Measurements from ENCODE around the gene EFNA4. TPM values are rescaled to one million over a fixed set of nuclear protein-coding genes. Genes with fewer than 3 reads are reported as not detected.

Gene EFNA4
- total and polyA plus RNA-seq, 2 donors (not counting 1 experiment from before 2014, with no cell fraction given), result 3.8 to 4.3 TPM

DNA sequence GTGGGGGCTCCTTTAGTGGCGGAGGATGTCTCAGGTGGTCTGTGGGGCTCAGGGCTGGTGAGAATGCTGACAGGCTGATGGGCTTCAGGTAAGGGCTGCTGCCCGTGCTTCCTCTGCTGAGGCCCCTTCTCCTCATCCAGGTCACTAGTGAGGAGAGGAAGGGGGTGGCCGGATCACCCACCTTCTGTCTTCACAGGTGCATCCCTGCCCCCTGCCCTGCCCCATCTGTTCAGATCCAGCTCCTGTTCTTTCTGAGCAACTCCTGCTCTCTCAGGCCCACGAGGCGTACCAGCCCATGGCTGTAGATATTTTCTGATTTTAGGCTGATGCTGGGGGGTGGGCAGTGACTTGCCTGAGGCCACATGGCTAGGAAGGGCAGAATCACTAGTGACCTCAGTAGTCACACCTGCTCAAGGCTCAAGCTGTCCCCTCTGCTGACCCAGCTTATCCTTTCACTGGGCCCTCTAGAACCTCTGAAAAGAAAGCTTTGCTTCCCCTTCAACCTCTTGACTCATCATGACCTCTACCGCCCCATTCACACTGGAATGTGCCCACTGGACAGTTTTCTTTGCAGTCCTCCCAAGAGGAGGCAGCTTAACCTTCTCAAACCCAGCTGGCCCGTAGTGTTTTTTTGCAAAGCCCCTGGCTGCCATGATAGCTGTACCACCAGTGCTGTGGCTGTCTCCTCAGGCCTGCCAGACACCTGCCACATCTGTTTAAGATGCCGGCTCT lies 44.8 kb upstream of the EFNA4 start:
- no peak overlapping the region for H3K4me2 ChIP-seq (ENCODE audit: extremely low read depth, insufficient read depth, low read length)
- H4K20me1 ChIP-seq (ENCODE audit: control insufficient read depth, extremely low read depth, insufficient read depth, low read length), result no peaks in the 10 kb centered on the region
- H3K27ac ChIP-seq (ENCODE audit: insufficient read depth, low read length), result no peak overlapping the region
- H3K27me3 ChIP-seq (ENCODE audit: control insufficient read depth, insufficient read depth, low read length), result no peaks in the 10 kb centered on the region
- DNase-seq (ENCODE audit: low read depth in 2 of 2), result peak in 1 of 2 donors; percentile 25
- TF ChIP-seq, protein P1, sequence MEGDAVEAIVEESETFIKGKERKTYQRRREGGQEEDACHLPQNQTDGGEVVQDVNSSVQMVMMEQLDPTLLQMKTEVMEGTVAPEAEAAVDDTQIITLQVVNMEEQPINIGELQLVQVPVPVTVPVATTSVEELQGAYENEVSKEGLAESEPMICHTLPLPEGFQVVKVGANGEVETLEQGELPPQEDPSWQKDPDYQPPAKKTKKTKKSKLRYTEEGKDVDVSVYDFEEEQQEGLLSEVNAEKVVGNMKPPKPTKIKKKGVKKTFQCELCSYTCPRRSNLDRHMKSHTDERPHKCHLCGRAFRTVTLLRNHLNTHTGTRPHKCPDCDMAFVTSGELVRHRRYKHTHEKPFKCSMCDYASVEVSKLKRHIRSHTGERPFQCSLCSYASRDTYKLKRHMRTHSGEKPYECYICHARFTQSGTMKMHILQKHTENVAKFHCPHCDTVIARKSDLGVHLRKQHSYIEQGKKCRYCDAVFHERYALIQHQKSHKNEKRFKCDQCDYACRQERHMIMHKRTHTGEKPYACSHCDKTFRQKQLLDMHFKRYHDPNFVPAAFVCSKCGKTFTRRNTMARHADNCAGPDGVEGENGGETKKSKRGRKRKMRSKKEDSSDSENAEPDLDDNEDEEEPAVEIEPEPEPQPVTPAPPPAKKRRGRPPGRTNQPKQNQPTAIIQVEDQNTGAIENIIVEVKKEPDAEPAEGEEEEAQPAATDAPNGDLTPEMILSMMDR (conservative IDR thresholded peaks at IDR 0.05 in 1 of 2, IDR thresholded peaks at IDR 0.05 in 1 of 2; ENCODE audit: low read depth in 1 of 2, low read length in 2 of 2), result no peak
- TF ChIP-seq EZH2 (IDR thresholded peaks at IDR 0.05; ENCODE audit: low read length, missing control alignments), result no peak
- H3K4me1 ChIP-seq (ENCODE audit: control insufficient read depth, extremely low read depth, insufficient read depth, low read length), result peaks cover 14% of the 10 kb centered on the region
- H3K4me3 ChIP-seq (replicated peaks in 1 of 4; ENCODE audit: control extremely low read depth in 1 of 4, insufficient read depth in 1 of 4, low read depth in 3 of 4, low read length in 4 of 4), result no peak overlapping the region
- H3K79me2 ChIP-seq (ENCODE audit: control insufficient read depth, insufficient read depth, low read length), result no peaks in the 10 kb centered on the region
- no peak overlapping the region for H3K9ac ChIP-seq (ENCODE audit: insufficient read depth, low read length)
- peaks cover 7% of the 10 kb centered on the region for H3K36me3 ChIP-seq (ENCODE audit: control insufficient read depth, insufficient read depth, low read length)
- H3K9me3 ChIP-seq (ENCODE audit: control insufficient read depth, insufficient read depth, low read depth, low read length), result no peaks in the 10 kb centered on the region
- no peak overlapping the region for H2AFZ ChIP-seq (ENCODE audit: low read length)

DNA sequence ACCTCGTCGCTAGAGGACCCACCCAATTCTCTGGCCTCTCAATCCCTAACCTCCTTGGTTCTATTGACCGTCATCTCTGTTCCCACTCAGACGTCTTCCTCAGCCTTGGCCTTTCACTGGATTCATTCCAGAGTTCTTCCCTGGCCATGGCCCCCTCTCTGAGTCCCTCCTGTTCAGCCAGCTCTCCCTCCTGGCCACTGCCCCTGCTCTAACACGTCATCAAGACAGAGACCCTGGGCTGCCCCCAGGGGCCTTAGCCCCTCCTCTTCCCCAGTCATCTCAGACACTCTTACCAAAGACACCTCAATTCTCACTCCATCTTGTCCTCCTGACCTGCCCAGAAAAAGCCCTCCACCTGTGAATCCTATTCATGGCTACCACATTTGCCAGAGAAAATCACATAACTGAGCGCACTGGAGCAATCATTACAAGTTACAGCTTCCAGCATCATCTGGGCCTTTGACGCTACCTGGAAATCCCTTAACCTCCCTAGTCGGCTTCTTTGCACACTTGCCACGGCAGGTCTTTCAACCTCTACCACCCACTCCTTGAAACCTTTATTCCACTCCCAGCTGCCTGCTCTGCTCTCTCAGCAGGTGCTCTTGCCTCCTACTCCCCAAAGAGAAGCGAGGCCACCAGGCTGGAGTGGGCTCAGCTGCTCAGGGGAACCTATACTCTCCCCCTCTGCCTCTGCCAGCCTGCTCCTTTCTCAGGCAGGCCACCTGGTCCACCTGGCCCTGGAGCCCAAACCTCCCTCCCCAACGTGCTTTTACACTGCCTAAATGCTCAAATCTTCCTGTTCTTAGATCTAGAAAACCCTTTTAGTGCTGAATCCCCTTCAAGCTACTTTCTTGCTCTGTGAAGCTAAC lies 43.9 kb upstream of the EFNA4 start:
- H3K27ac ChIP-seq (ENCODE audit: insufficient read depth, low read length), result no peak overlapping the region
- H3K79me2 ChIP-seq (ENCODE audit: control insufficient read depth, insufficient read depth, low read length), result no peaks in the 10 kb centered on the region
- H3K4me1 ChIP-seq (ENCODE audit: control insufficient read depth, extremely low read depth, insufficient read depth, low read length), result peaks cover 14% of the 10 kb centered on the region
- H4K20me1 ChIP-seq (ENCODE audit: control insufficient read depth, extremely low read depth, insufficient read depth, low read length), result no peaks in the 10 kb centered on the region
- H3K36me3 ChIP-seq (ENCODE audit: control insufficient read depth, insufficient read depth, low read length), result peaks cover 7% of the 10 kb centered on the region
- TF ChIP-seq, protein P1 (conservative IDR thresholded peaks at IDR 0.05 in 1 of 2, IDR thresholded peaks at IDR 0.05 in 1 of 2; ENCODE audit: low read depth in 1 of 2, low read length in 2 of 2), result no peak
- TF ChIP-seq EZH2 (IDR thresholded peaks at IDR 0.05; ENCODE audit: low read length, missing control alignments), result no peak
- no peak overlapping the region for H3K4me2 ChIP-seq (ENCODE audit: extremely low read depth, insufficient read depth, low read length)
- DNase-seq (ENCODE audit: low read depth in 2 of 2), result no peak
- H3K4me3 ChIP-seq (replicated peaks in 1 of 4; ENCODE audit: control extremely low read depth in 1 of 4, insufficient read depth in 1 of 4, low read depth in 3 of 4, low read length in 4 of 4), result no peak overlapping the region
- H3K27me3 ChIP-seq (ENCODE audit: control insufficient read depth, insufficient read depth, low read length), result no peaks in the 10 kb centered on the region
- H3K9ac ChIP-seq (ENCODE audit: insufficient read depth, low read length), result no peak overlapping the region
- no peak overlapping the region for H2AFZ ChIP-seq (ENCODE audit: low read length)
- H3K9me3 ChIP-seq (ENCODE audit: control insufficient read depth, insufficient read depth, low read depth, low read length), result no peaks in the 10 kb centered on the region

Measured in fibroblast of lung (primary cell).